Thoracic aorta (tissue), 2 donors: Measurements from ENCODE around the gene SEC63. TPM values are rescaled to one million over a fixed set of nuclear protein-coding genes. Genes with fewer than 3 reads are reported as not detected.

Source experiments
- ATAC-seq: fragments of 150-250 bp; one replicate; pipeline ENCODE4 v1.8.0; 2017; ENCODE audit warnings: low read depth; ENCODE audit not compliant: insufficient number of reproducible peaks, low FRiP score
- DNase-seq: peaks from one replicate; pipeline ENCODE4 v3.0.0-alpha.2; 2020; ENCODE audit warnings: low spot score
- H3K27ac ChIP-seq, 2 donors: fragments of 200-600 bp; sonication (generic); 1 replicate in 1 of 2; 2 replicates in 1 of 2; pipeline ENCODE4 v1.5.1; 2016; ENCODE audit warnings: mild to moderate bottlenecking in 2 of 2, moderate library complexity in 2 of 2
- H3K27me3 ChIP-seq: fragments of 200-600 bp; sonication (generic); replicated peaks from 2 replicates; pipeline ENCODE4 v1.6.0; 2016; ENCODE audit warnings: mild to moderate bottlenecking; ENCODE audit not compliant: insufficient read depth
- H3K36me3 ChIP-seq: fragments of 200-600 bp; sonication (generic); one replicate; pipeline ENCODE4 v1.5.1; 2016
- H3K4me1 ChIP-seq, 2 donors: fragments of 200-600 bp; sonication (generic); 1 replicate in 1 of 2; 2 replicates in 1 of 2; pipeline versions ENCODE4 v1.5.1 to v1.6.0; 2016; ENCODE audit warnings: low read depth in 2 of 2, mild to moderate bottlenecking in 1 of 2; ENCODE audit not compliant: control insufficient read depth in 1 of 2
- H3K4me3 ChIP-seq: fragments of 200-600 bp; sonication (generic); 2 replicates; pipeline ENCODE4 v1.5.1; 2016; ENCODE audit warnings: mild to moderate bottlenecking
- H3K9me3 ChIP-seq: fragments of 200-600 bp; sonication (generic); 2 replicates; pipeline ENCODE4 v1.5.1; 2016
- total RNA-seq, 2 donors: library from RNA; depleted of rRNA; stranded (reverse); fragments of >200 nt; gene quantifications; one replicate each; pipeline versions ENCODE4 v1.1.0 to v1.2.3, GENCODE V29; 2016
- TF ChIP-seq, protein P1 (sequence below): fragments of 200-600 bp; sonication (generic); IDR thresholded peaks from one replicate; pipeline ENCODE4 v1.5.1; 2019; ENCODE audit warnings: antibody characterized with exemption

SEC63 gene
- total RNA-seq, 2 donors from 2014 or later = 39.4 to 39.5 TPM

DNA sequence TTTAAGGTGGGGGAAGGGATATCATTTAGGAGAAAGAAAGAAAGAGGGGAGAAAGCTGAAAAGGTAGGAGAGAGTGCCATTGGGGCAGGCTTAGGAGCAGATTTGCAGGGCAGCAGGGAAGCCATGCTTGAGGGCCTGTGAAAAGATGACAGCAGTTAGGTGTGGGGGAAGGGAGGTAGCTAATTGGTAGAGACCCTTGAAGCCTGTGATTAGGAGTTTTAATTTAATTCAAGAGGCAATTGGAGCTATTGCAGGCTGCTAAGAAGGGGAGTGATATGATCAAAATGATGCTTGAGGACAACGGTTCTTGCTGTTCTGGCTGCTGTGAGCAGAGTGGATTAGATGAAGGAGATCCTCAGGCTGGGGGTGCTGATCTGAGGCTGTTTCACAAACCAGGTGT, 24.5 kb upstream of the SEC63 start:
- no peak for ATAC-seq
- Histone ChIP-seq H3K27ac (no peak overlapping the region), H3K9me3 (no peaks in the 10 kb centered on the region), H3K27me3 (no peaks in the 10 kb centered on the region), H3K4me1 (no peaks in the 10 kb centered on the region), H3K4me3 (no peak overlapping the region), H3K36me3 (no peaks in the 10 kb centered on the region)
- DNase-seq = no peak
- TF ChIP-seq, protein P1, sequence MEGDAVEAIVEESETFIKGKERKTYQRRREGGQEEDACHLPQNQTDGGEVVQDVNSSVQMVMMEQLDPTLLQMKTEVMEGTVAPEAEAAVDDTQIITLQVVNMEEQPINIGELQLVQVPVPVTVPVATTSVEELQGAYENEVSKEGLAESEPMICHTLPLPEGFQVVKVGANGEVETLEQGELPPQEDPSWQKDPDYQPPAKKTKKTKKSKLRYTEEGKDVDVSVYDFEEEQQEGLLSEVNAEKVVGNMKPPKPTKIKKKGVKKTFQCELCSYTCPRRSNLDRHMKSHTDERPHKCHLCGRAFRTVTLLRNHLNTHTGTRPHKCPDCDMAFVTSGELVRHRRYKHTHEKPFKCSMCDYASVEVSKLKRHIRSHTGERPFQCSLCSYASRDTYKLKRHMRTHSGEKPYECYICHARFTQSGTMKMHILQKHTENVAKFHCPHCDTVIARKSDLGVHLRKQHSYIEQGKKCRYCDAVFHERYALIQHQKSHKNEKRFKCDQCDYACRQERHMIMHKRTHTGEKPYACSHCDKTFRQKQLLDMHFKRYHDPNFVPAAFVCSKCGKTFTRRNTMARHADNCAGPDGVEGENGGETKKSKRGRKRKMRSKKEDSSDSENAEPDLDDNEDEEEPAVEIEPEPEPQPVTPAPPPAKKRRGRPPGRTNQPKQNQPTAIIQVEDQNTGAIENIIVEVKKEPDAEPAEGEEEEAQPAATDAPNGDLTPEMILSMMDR = no peak

DNA sequence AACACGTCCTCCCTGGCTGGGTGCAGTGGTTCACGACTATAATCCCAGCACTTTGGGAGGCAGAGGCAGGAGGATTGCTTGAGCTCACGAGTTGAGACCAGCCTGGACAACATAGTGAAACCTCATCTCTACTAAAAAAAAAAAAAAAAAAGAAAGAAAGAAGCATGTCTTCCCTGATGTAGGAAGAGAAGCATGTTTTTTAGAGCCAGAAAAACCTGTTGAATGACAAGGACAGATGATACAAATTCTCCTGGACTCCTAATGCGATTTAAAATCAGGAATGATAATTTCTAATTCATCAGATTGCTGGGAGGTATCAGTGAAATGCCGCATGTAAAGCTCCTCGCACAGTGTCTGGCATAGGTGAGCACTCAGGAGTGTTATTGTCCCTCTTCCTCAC, 23.7 kb upstream of the SEC63 start:
- Histone ChIP-seq H3K4me3 (no peak overlapping the region), H3K27me3 (no peaks in the 10 kb centered on the region), H3K27ac (no peak overlapping the region), H3K36me3 (no peaks in the 10 kb centered on the region), H3K4me1 (no peaks in the 10 kb centered on the region), H3K9me3 (no peaks in the 10 kb centered on the region)
- ATAC-seq = no peak
- TF ChIP-seq, protein P1 = no peak
- DNase-seq = no peak

DNA sequence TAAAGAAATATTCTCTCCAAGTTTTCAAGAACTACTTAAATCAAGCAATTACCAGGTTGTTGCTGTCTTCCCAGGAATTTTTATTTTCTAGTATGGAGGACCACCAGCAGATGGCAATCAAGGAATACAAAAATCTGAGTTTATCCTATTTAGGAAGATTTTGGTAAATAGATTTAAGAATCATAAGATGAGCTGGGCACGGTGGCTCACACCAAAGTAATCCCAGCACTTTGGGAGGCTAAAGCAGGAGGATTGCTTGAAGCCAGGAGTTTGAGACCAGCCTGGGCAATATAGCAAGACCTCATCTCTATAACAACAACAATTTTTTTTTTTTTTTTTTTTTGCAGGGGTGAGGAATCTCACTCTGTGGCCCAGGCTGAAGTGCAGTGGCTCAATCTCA, 19.3 kb upstream of the SEC63 start:
- Histone ChIP-seq H3K4me3 (no peak overlapping the region), H3K9me3 (no peaks in the 10 kb centered on the region), H3K4me1 (no peaks in the 10 kb centered on the region), H3K27me3 (no peaks in the 10 kb centered on the region), H3K27ac (no peak overlapping the region), H3K36me3 (no peaks in the 10 kb centered on the region)
- TF ChIP-seq, protein P1 = no peak
- DNase-seq = no peak
- ATAC-seq = no peak

DNA sequence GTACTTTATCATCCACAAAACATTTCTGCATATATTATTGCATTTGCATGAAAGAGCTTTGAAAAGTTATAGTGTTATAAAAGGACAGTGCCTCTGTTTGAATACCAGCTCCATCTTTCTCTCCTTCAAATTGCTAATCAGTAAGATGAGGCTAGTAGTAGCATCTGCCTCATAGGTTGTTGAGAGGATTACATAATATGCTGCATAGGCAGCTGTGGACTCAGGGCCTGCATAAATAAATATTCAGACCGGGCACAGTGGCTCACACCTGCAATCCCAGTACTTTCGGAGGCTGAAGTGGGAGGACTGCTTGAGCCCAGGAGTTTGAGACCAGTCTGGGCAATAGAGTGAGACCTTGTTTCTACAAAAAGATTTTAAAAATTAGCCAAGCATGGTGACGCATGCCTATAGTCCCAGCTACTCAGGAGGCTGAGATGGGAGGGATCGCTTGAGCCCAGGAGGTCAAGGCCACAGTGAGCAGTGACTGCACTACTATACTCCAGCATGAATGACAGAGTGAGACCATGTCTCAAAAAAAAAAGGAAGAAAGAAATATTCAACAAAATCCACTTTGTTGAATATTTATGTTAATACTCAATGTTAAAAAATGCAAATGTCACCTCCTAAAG, 18.3 kb upstream of the SEC63 start:
- Histone ChIP-seq H3K9me3 (no peaks in the 10 kb centered on the region), H3K4me1 (no peaks in the 10 kb centered on the region), H3K4me3 (no peak overlapping the region), H3K27ac (no peak overlapping the region), H3K36me3 (no peaks in the 10 kb centered on the region), H3K27me3 (no peaks in the 10 kb centered on the region)
- TF ChIP-seq, protein P1 = no peak
- ATAC-seq (no peak), DNase-seq (no peak)

DNA sequence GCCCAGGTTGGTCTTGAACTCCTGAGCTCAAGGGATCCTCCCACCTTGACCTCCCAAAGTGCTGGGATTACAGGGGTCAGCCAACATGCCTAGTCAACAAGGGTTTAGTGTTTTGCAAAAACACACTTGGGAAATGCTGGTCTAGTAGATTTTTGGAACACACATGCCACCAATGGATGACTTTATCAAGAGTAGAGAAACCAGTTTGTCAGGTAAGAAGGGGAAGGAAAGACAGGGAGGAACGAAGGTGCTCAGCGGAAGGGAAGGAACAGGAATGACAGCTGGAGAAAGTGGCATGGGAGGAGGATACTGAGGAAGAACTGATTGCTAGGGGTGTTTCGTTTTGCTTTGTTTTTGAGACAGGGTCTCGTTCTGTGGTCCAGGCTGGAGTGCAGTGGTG, 15.6 kb upstream of the SEC63 start:
- no peaks in the 10 kb centered on the region for H3K4me1 ChIP-seq
- no peaks in the 10 kb centered on the region for H3K9me3 ChIP-seq
- H3K27me3 ChIP-seq = no peaks in the 10 kb centered on the region
- DNase-seq = no peak
- no peak for ATAC-seq
- no peak overlapping the region for H3K27ac ChIP-seq
- H3K4me3 ChIP-seq = no peak overlapping the region
- TF ChIP-seq, protein P1 = no peak
- no peaks in the 10 kb centered on the region for H3K36me3 ChIP-seq
